HepG2 (cell line): Measurements from ENCODE around the gene HERPUD2. TPM values are rescaled to one million over a fixed set of nuclear protein-coding genes. Genes with fewer than 3 reads are reported as not detected.

Experiments used
- ADNP ChIP-seq: sonication (generic); formaldehyde crosslinking; IDR thresholded peaks from 2 replicates; pipeline ENCODE4 v1.4.0; 2020; ENCODE audit warnings: missing genetic modification reagents
- ATF6 ChIP-seq: sonication (generic); formaldehyde crosslinking; conservative IDR thresholded peaks from 2 replicates; pipeline ENCODE4 v1.4.0; 2020; ENCODE audit warnings: missing genetic modification reagents
- ATF7 ChIP-seq, 2 experiments: fragments of 450-650 bp in 1 of 2; sonication (generic) in 1 of 2; formaldehyde crosslinking in 1 of 2; IDR thresholded peaks; 2 replicates each; pipeline versions ENCODE4 v1.4.0 to v1.6.1; 2016 to 2020; ENCODE audit warnings: antibody characterized with exemption in 1 of 2, mild to moderate bottlenecking in 1 of 2, missing genetic modification reagents in 1 of 2
- CEBPG ChIP-seq: IDR thresholded peaks from 2 replicates; pipeline ENCODE4 v1.6.1; 2016
- CREB1 ChIP-seq, 2 experiments: fragments of 450-650 bp in 1 of 2; IDR thresholded peaks; 2 replicates each; pipeline ENCODE4 v1.6.1; 2016 to 2017; ENCODE audit warnings: control low read depth in 1 of 2, mild to moderate bottlenecking in 1 of 2, missing compliant biosample characterization in 1 of 2, missing genetic modification characterization in 1 of 2
- DNMT3B ChIP-seq: conservative IDR thresholded peaks from 2 replicates; pipeline ENCODE4 v1.6.1; 2016; ENCODE audit warnings: missing biosample characterization, control low read depth
- EP300 ChIP-seq, 3 experiments: sonication (generic) in 1 of 3; formaldehyde crosslinking in 1 of 3; IDR thresholded peaks; 2 replicates each; pipeline versions ENCODE4 v1.5.1 to v1.6.1; 2011 to 2020; ENCODE audit warnings: low read depth in 2 of 3, low read length in 2 of 3, borderline replicate concordance in 1 of 3, improper control_type of control experiment in 1 of 3, mild to moderate bottlenecking in 1 of 3, missing genetic modification reagents in 1 of 3, moderate library complexity in 1 of 3
- FOXA1 ChIP-seq, 2 experiments: fragments of 450-650 bp in 1 of 2; sonication (generic) in 1 of 2; formaldehyde crosslinking in 1 of 2; IDR thresholded peaks; 2 replicates each; pipeline versions ENCODE4 v1.4.0 to v1.6.1; 2016 to 2020; ENCODE audit warnings: missing genetic modification reagents in 1 of 2
- FOXP1 ChIP-seq, 2 experiments: fragments of 450-650 bp in 1 of 2; IDR thresholded peaks; 2 replicates each; pipeline ENCODE4 v1.6.1; 2017 to 2018; ENCODE audit warnings: antibody characterized with exemption in 1 of 2
- HHEX ChIP-seq: IDR thresholded peaks from 2 replicates; pipeline ENCODE4 v1.6.1; 2016; ENCODE audit warnings: control low read depth
- HNF1B ChIP-seq: sonication (generic); formaldehyde crosslinking; IDR thresholded peaks from 2 replicates; pipeline ENCODE4 v1.5.1; 2020; ENCODE audit warnings: mild to moderate bottlenecking, moderate library complexity, missing genetic modification reagents
- KMT2B ChIP-seq: IDR thresholded peaks from 2 replicates; pipeline ENCODE4 v1.6.1; 2016; ENCODE audit warnings: missing genetic modification reagents, missing compliant biosample characterization
- PAX8 ChIP-seq: sonication (generic); formaldehyde crosslinking; IDR thresholded peaks from 2 replicates; pipeline ENCODE4 v1.8.0; 2022; ENCODE audit warnings: mild to moderate bottlenecking, missing genetic modification reagents, borderline replicate concordance
- POGZ ChIP-seq: sonication (generic); formaldehyde crosslinking; IDR thresholded peaks from 2 replicates; pipeline ENCODE4 v1.4.0; 2020; ENCODE audit warnings: mild to moderate bottlenecking, missing genetic modification reagents
- SAP130 ChIP-seq: IDR thresholded peaks from 2 replicates; pipeline ENCODE4 v1.6.1; 2016; ENCODE audit warnings: low read depth
- SNAI1 ChIP-seq: sonication (generic); formaldehyde crosslinking; IDR thresholded peaks from 2 replicates; pipeline ENCODE4 v1.5.0; 2020; ENCODE audit warnings: mild to moderate bottlenecking, missing genetic modification reagents, borderline replicate concordance
- XRCC5 ChIP-seq: fragments of 200-400 bp; formaldehyde crosslinking; optimal IDR thresholded peaks from 2 replicates; pipeline ENCODE3; 2017; ENCODE audit warnings: mild to moderate bottlenecking, low read length
- YY1 ChIP-seq: IDR thresholded peaks from 2 replicates; pipeline ENCODE4 v1.6.1; 2011; ENCODE audit warnings: low read length, low read depth, moderate library complexity, mild to moderate bottlenecking; ENCODE audit not compliant: insufficient read depth, insufficient replicate concordance
- ZFX ChIP-seq: sonication (generic); formaldehyde crosslinking; IDR thresholded peaks from 2 replicates; pipeline ENCODE4 v1.4.0; 2020; ENCODE audit warnings: mild to moderate bottlenecking, low read depth, missing genetic modification reagents, moderate library complexity
- ZNF460 ChIP-seq: sonication (generic); formaldehyde crosslinking; IDR thresholded peaks from 2 replicates; pipeline ENCODE4 v1.5.1; 2020; ENCODE audit warnings: missing genetic modification reagents, mild to moderate bottlenecking, borderline replicate concordance
- ZNF513 ChIP-seq: sonication (generic); formaldehyde crosslinking; conservative IDR thresholded peaks from 2 replicates; pipeline ENCODE4 v1.5.0; 2020; ENCODE audit warnings: missing genetic modification reagents
- ZNF644 ChIP-seq: IDR thresholded peaks from 2 replicates; pipeline ENCODE4 v1.6.1; 2016; ENCODE audit warnings: low read depth
- ZUFSP ChIP-seq: sonication (generic); formaldehyde crosslinking; IDR thresholded peaks from 2 replicates; pipeline ENCODE4 v1.9.0; 2021; ENCODE audit warnings: missing genetic modification reagents, mild to moderate bottlenecking, borderline replicate concordance
- polyA plus RNA-seq, 8 experiments: library from polyadenylated mRNA; depleted of rRNA in 3 of 8; stranded (reverse) in 7 of 8; unstranded in 1 of 8; fragments of >200 nt; fragmentation: Illumina TruSeq in 4 of 8; extraction: Trizol in 4 of 8; gene quantifications; 2 replicates each; pipeline versions ENCODE4 v1.2.1 to v1.2.3, GENCODE V29; 2011 to 2016; ENCODE audit warnings: low read depth in 4 of 8, missing spikeins in 1 of 8, mixed read lengths in 1 of 8; ENCODE audit not compliant: insufficient read depth in 1 of 8
- total RNA-seq, 5 experiments: library from RNA; depleted of rRNA; stranded (reverse); fragments of >200 nt; fragmentation: Illumina TruSeq; extraction: Trizol; gene quantifications; 2 replicates each; pipeline ENCODE4 v1.2.3, GENCODE V29; 2016; ENCODE audit warnings: low read depth in 1 of 5

The HERPUD2 gene
- total and polyA plus RNA-seq, 2 of the 13 experiments (the other 11 are each of a cell fraction or from before 2014, with no cell fraction given), result 10.7 to 38.6 TPM

- TF ChIP-seq ZUFSP (CRISPR knock-in tag), result no peak
- 0 out of 2 replicates have a peak, but pooled peaks have one; percentile 8 for TF ChIP-seq ZNF644 (CRISPR knock-in tag)
- TF ChIP-seq HHEX (CRISPR knock-in tag), result no peak
- TF ChIP-seq YY1, result peak; percentile 12
- TF ChIP-seq HNF1B, result 0 out of 2 replicates have a peak, but pooled peaks have one; percentile 34
- no peak for TF ChIP-seq KMT2B (CRISPR knock-in tag)
- 0 out of 2 replicates have a peak, but pooled peaks have one; percentile 16 for TF ChIP-seq FOXP1 (IDR thresholded peaks at IDR 0.05)
- TF ChIP-seq FOXP1 (CRISPR knock-in tag; IDR thresholded peaks at IDR 0.05), result peak; percentile 78
- TF ChIP-seq SAP130 (CRISPR knock-in tag), result peak; percentile 75
- TF ChIP-seq ZFX (CRISPR knock-in tag), result no peak
- TF ChIP-seq DNMT3B (CRISPR knock-in tag), result 0 out of 2 replicates have a peak, but pooled peaks have one; percentile 57
- no peak for TF ChIP-seq ADNP (CRISPR knock-in tag)
- peak in 1 of 2 experiments; percentile 16; a peak in 1 of 4 replicates for TF ChIP-seq EP300 (IDR thresholded peaks at IDR 0.05; ENCODE audit: low read depth in 2 of 2, low read length in 2 of 2)
- TF ChIP-seq EP300 (CRISPR knock-in tag; IDR thresholded peaks at IDR 0.05; ENCODE audit: borderline replicate concordance), result no peak
- TF ChIP-seq ZNF460 (CRISPR knock-in tag), result no peak
- TF ChIP-seq XRCC5, result no peak
- peak; percentile 65; the same call in 1 of the 2 replicates for TF ChIP-seq FOXA1 (IDR thresholded peaks at IDR 0.05)
- peak; percentile 53; the same call in 1 of the 2 replicates for TF ChIP-seq FOXA1 (CRISPR knock-in tag; IDR thresholded peaks at IDR 0.05)
- no peak for TF ChIP-seq SNAI1
- no peak for TF ChIP-seq ZNF513 (CRISPR knock-in tag)
- TF ChIP-seq CREB1 (IDR thresholded peaks at IDR 0.05), result no peak
- TF ChIP-seq CREB1 (CRISPR knock-in tag; IDR thresholded peaks at IDR 0.05), result 0 out of 2 replicates have a peak, but pooled peaks have one; percentile 19
- TF ChIP-seq CEBPG (CRISPR knock-in tag), result 0 out of 2 replicates have a peak, but pooled peaks have one; percentile 10
- 0 out of 2 replicates have a peak, but pooled peaks have one; percentile 5 for TF ChIP-seq ATF7 (IDR thresholded peaks at IDR 0.05)
- no peak for TF ChIP-seq ATF7 (CRISPR knock-in tag; IDR thresholded peaks at IDR 0.05)
- TF ChIP-seq PAX8, result no peak
- peak; percentile 71 for TF ChIP-seq POGZ (CRISPR knock-in tag)
- no peak for TF ChIP-seq ATF6 (CRISPR knock-in tag)
Measured at GRCh38 chr7:35647171-35647574, 47.8 kb downstream of the HERPUD2 start (continued).
